Activated CD8-positive, alpha-beta memory T cell treated with anti-CD3 and anti-CD28 coated beads, Interleukin-2, amount 50 U/mL, for 24 hours (primary cell): Measurements from ENCODE around the gene TPK1.

Experiments
- DNase-seq: peaks from one replicate; pipeline ENCODE4 v3.0.0-alpha.2; 2020; ENCODE audit errors: extremely low read depth

Gene TPK1

GRCh38 chr7:144528536-144529045 is 307.3 kb downstream of the TPK1 start:
- DNase-seq = no peak

- DNase-seq = no peak
Measured at GRCh38 chr7:144527051-144527471, 308.8 kb downstream of the TPK1 start.

- no peak for DNase-seq
Measured at GRCh38 chr7:144525956-144526355, 309.9 kb downstream of the TPK1 start.

GRCh38 chr7:144524271-144524670 is 311.6 kb downstream of the TPK1 start:
- no peak for DNase-seq

GRCh38 chr7:144523621-144524020 is 312.2 kb downstream of the TPK1 start:
- no peak for DNase-seq

GRCh38 chr7:144519925-144520324 is 315.9 kb downstream of the TPK1 start:
- no peak for DNase-seq

- no peak for DNase-seq
Measured at GRCh38 chr7:144518360-144518759, 317.5 kb downstream of the TPK1 start.

GRCh38 chr7:144517749-144518148 is 318.1 kb downstream of the TPK1 start:
- DNase-seq = no peak

GRCh38 chr7:144516729-144517525 is 318.9 kb downstream of the TPK1 start:
- no peak for DNase-seq

GRCh38 chr7:144513334-144513733 is 322.5 kb downstream of the TPK1 start:
- no peak for DNase-seq

- no peak for DNase-seq
Measured at GRCh38 chr7:144510621-144511020, 325.2 kb downstream of the TPK1 start.

- no peak for DNase-seq
Measured at GRCh38 chr7:144508702-144509101, 327.2 kb downstream of the TPK1 start.

GRCh38 chr7:144503215-144503614 is 332.6 kb downstream of the TPK1 start:
- no peak for DNase-seq

GRCh38 chr7:144500225-144500624 is 335.6 kb downstream of the TPK1 start:
- no peak for DNase-seq

GRCh38 chr7:144497282-144497681 is 338.6 kb downstream of the TPK1 start:
- no peak for DNase-seq

GRCh38 chr7:144494355-144494754 is 341.5 kb downstream of the TPK1 start:
- no peak for DNase-seq

- DNase-seq = no peak
Measured at GRCh38 chr7:144489504-144489903, 346.3 kb downstream of the TPK1 start.

GRCh38 chr7:144488977-144489376 is 346.9 kb downstream of the TPK1 start:
- no peak for DNase-seq

GRCh38 chr7:144487901-144488300 is 348.0 kb downstream of the TPK1 start:
- DNase-seq = no peak

GRCh38 chr7:144484445-144484844 is 351.4 kb downstream of the TPK1 start:
- no peak for DNase-seq

GRCh38 chr7:144483189-144483588 is 352.7 kb downstream of the TPK1 start:
- DNase-seq = no peak

- DNase-seq = no peak
Measured at GRCh38 chr7:144481833-144482232, 354.0 kb downstream of the TPK1 start.

GRCh38 chr7:144477348-144477747 is 358.5 kb downstream of the TPK1 start:
- no peak for DNase-seq
